A673 (cell line): ENCODE data around the gene ADARB2.

ENCODE experiments used
- CTCF ChIP-seq: fragments of 300-800, 200-600 bp; sonication (generic); conservative IDR thresholded peaks from 2 replicates; pipeline ENCODE4 v1.5.1; 2017; ENCODE audit warnings: low read depth, mild to moderate bottlenecking, antibody characterized with exemption, low read length, moderate library complexity, mixed read lengths
- EZH2 ChIP-seq: fragments of 200-600 bp; sonication (generic); IDR thresholded peaks from 2 replicates; pipeline ENCODE4 v1.6.1; 2017; ENCODE audit warnings: borderline replicate concordance, low read depth, mild to moderate bottlenecking, mixed read lengths, antibody characterized with exemption, low read length; ENCODE audit not compliant: poor library complexity, severe bottlenecking

- TF ChIP-seq CTCF (no peak), EZH2 (no peak)
Measured at GRCh38 chr10:1633783-1634182, 103.5 kb downstream of the ADARB2 start.
